SHP77 treated with DMSO at 0.1 percent for 48 hours (cell line): ENCODE measurements around the gene NT5DC1.

Experiments
- DNase-seq: peaks from one replicate; lab custom pipeline; 2025; lab: John Stamatoyannopoulos, UW

The NT5DC1 gene

DNA sequence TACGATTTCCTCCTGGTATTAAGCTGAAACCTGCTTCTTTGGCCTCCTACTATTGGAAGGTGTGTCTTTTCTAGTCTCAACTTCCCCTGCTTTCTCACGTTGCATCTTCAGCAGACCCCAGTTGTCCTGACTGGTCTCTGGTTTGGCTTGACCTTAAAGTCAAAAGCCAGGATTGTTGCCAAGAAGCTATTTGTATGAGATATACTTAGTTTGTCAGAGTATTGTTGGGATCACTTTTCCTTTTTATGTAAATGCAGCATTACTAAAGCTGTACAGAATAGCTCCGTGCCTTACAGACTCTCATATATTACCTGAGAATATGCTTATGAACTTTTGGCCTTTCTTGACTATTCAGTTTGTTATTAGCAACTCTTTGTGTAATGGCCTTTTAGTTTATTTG is 92.1 kb downstream of the NT5DC1 start:
- DNase-seq, result no peak

- DNase-seq, result no peak
Measured at GRCh38 chr6:116196841-116197240, 96.2 kb downstream of the NT5DC1 start.

GRCh38 chr6:116200619-116201249 is 100.1 kb downstream of the NT5DC1 start:
- no peak for DNase-seq

DNA sequence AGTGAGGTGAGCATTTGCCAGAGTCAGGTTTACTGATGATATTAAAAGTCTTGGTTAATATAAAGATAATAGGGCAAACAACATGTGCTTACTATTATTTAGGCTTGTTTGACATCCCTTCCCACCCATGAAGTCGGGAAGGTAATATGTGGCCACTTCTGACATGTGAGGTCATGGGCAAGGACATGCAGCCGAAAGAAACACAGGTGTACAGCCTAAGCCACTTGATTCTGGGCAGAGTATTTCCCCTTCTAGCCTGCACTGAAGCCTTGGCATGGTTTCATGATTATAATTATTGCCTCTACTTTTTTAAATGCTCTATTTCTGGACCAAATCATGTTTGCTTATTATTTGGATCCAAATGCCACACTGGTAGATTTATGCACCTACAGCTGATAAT is 100.9 kb downstream of the NT5DC1 start:
- no peak for DNase-seq

GRCh38 chr6:116205281-116205680 is 104.6 kb downstream of the NT5DC1 start:
- no peak for DNase-seq

GRCh38 chr6:116206231-116206903 is 105.7 kb downstream of the NT5DC1 start:
- no peak for DNase-seq

DNA sequence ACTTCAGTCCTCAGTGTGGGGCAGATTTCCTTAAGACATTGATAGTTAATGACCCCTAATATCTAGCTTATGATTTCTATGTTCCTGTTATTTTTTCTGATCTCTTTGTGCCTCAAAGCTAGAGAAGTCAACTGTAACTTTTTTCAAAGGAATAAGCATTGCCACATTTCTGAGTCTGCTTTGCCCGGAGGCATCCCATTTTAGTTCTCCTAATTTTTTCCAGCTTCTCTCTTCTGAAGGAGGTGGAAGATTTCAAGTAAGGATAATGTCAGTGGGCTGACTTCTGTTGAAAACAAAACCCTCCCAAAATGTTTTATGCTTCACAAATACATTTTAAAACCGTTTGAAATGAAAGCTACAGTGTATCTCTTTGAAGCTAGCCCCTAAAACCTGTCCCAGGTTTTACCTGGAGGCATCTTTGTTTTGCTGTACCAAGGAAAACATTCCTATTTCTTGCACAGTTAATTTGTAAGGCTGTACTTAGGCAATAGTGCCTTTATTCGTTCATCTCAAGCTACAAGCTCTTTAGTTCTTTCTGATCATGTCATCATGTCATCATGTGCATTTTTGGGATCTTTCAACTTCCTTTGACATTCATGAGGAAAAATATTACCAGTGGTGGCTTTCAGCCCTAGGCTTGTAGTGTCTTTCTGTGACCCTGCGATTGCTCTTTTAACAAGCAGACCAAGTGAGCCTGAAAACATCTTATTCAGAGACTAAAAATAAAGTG is 107.6 kb downstream of the NT5DC1 start:
- DNase-seq, result no peak

DNA sequence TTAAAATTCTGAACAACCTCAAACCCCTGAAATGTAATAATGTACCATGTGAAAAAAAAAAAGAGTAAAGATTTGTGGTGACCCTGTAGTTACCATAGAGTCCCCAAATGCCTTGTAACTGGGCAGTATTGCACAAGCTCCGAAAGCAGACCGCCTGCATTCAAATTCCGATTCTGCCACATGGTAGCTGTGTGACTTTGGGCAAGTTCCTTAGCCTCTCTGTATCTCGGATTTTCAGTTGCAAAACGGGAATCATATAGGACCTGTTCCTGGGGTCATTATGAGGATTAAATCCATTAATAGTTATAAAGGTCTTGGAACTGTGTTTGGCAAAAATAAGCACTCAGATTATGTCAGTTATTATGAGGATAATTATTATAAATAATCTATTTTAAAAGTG is 109.7 kb downstream of the NT5DC1 start:
- DNase-seq, result no peak

- DNase-seq, result peak; percentile 3
Measured at GRCh38 chr6:116210750-116211425, 110.2 kb downstream of the NT5DC1 start.

GRCh38 chr6:116214681-116215080 is 114.0 kb downstream of the NT5DC1 start:
- no peak for DNase-seq

GRCh38 chr6:116215414-116215813 is 114.8 kb downstream of the NT5DC1 start:
- DNase-seq, result no peak

DNA sequence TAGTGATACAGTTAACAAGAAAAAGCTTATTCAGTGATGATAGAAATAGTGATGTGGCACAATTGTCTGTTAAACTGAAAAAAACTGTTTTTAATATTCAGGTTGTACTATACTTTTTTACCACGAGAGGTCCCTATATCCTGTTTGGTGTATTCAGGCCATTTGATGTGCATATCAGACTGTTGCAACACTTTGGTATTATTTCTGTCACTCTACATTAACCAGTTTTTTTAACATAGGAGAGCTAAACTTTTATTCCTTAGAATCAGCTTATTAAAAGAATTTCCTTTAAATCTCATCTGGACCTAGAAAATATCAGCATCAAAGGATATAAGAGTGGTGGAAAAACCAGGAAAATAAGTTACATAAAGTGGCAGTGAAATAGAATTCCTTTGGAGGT is 116.4 kb downstream of the NT5DC1 start:
- no peak for DNase-seq

GRCh38 chr6:116218172-116218633 is 117.5 kb downstream of the NT5DC1 start:
- peak; percentile 12 for DNase-seq

DNA sequence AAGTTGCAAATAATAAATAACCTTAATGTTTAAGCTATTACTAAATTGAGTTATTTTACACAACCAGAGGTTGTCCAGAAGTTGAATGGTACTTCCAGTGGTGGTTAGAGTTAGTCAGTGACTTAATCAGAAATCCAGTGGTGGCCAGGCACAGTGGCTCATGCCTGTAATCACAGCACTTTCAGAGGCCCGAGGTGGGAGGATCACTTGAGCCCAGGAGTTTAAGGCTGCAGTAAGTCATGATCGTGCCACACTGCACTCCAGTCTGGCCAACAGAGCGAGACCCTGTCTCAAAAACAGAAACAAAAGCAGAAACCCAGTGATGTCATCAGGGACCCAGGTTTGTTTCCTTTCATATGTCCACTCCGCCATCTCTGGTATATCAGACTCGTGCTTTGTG is 118.2 kb downstream of the NT5DC1 start:
- DNase-seq, result no peak

DNA sequence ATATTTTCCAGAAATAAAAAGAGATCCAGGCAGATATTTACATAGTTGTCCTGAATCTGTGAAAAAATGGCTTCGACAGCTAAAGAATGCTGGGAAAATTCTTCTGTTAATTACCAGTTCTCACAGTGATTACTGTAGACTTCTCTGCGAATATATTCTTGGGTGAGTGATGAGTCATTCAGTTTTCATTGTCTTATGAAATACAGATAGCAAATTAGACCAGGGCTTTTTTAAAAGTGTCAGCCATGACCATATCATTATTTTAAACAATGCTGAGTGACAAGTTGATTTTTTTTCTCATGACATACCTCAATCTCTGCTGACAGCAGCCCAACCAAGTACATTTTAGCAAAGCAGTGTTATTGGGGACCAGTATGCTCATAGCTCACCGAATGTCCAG is 120.4 kb downstream of the NT5DC1 start:
- no peak for DNase-seq

- DNase-seq, result no peak
Measured at GRCh38 chr6:116221911-116222310, 121.3 kb downstream of the NT5DC1 start.

GRCh38 chr6:116223355-116223754 is 122.7 kb downstream of the NT5DC1 start:
- no peak for DNase-seq

DNA sequence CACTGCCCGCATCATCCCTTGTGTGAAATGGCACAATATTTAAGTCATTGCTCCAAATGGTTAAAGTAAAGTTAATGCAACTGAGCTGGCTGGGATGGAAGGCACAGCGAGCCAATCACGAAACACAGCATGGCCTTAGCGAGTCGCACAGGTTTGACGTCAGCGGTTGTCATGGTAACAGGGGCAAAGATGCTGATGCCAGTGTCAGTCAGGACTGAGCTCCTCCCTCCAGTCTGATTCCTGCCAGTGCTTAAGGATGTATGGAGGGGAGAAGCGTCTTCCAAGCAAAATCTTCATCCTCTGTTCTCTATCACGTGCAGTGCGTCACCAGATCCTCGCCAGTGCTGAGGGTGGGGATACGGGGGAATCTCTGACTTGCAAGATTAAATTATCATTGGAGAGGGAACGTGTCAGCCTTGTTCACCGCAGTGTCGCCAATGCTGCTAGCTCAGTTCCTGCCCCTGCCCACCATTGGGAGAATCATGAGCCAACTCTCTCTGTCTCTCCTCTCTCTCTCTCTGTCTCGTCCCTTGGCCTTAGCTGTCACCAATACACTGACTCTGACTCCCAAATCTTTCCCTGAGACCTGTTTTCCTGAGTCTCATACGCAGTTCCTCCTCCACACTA is 128.7 kb downstream of the NT5DC1 start:
- no peak for DNase-seq

- no peak for DNase-seq
Measured at GRCh38 chr6:116234689-116235088, 134.0 kb downstream of the NT5DC1 start.

GRCh38 chr6:116238083-116238482 is 137.4 kb downstream of the NT5DC1 start:
- DNase-seq, result no peak

DNA sequence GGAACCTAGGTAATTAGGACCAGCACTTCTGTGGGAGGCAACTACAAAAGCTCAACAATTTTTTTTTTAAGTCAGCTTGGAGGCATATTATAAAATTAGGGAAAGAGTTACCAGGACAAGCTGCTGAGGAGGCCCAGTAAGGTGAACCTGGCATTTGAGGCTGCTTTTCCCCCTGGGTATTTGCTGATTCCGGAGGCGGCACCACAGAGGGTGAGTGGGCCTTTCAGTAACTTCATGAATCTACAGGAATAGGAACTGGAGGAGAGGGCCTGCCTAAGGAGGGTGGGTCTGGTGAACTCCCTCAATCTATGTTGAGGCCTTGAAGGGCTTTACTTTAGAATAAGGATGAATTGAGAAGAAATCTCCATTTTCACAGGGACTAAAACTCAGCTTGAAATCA is 138.6 kb downstream of the NT5DC1 start:
- no peak for DNase-seq

- no peak for DNase-seq
Measured at GRCh38 chr6:116239856-116240255, 139.2 kb downstream of the NT5DC1 start.
